ENCODE results near the gene GABRE. TPM values are rescaled to one million over a fixed set of nuclear protein-coding genes. Genes with fewer than 3 reads are reported as not detected.
"Not testable (repeated sequence)": the region's sequence is repeated elsewhere in the genome, so short reads cannot be mapped to it uniquely, and the experiment has no call there.

The GABRE gene
- total and polyA plus RNA-seq, 12 donors: 2.8 to 77.8 (median 34.0) TPM

GRCh38 chrX:151919610-151920009 is 54.9 kb downstream of the GABRE start:
- no peak for TF ChIP-seq CTCF (IDR thresholded peaks at IDR 0.05)
- WGBS, 2 donors: 92 to 98% methylated on average over 10 to 11 of the region's 11 CpGs

GRCh38 chrX:151918736-151919135 is 55.7 kb downstream of the GABRE start:
- H3K9me3 ChIP-seq; DNase-seq; H3K27me3 ChIP-seq; H3K27ac ChIP-seq; H3K36me3 ChIP-seq; ATAC-seq; intact Hi-C loops (cut with DNase I); H3K4me1 ChIP-seq; H3K4me3 ChIP-seq: not testable (repeated sequence)
- 94 to 95% methylated on average over 9 to 17 of the region's 18 CpGs for WGBS, 2 donors

More at GRCh38 chrX:151919610-151920009, 54.9 kb downstream of the GABRE start:
- no peaks in the 10 kb centered on the region for H3K9me3 ChIP-seq
- H3K27me3 ChIP-seq: no peaks in the 10 kb centered on the region
- no peak overlapping the region for H3K27ac ChIP-seq
- H3K36me3 ChIP-seq: no peaks in the 10 kb centered on the region
- H3K4me3 ChIP-seq: no peak overlapping the region
- ATAC-seq (no peak), DNase-seq (no peak)
- intact Hi-C loops (cut with DNase I): no loop called here
- H3K4me1 ChIP-seq: no peaks in the 10 kb centered on the region

DNA sequence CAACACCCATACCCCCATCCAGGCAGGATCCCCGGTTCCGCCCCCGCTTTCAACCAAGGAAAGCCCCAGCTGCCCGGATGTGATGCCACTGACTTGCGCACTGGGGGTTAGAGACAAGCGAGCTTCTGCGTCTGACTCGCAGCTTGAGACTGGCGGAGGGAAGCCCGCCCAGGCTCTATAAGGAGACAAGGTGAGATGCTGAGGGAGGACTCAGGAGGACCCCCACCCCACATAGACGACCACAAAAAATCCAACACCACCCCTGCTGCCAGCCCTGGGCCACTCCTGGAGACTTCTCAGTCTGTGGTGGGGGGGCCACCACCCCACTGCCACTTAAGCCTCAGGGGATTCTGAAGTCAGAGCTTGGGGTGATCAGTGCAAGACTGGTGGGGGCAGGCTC is 61.7 kb downstream of the GABRE start, which contains the start of gene MAGEA4:
TSS of gene MAGEA4 (plus strand) at position 110 of the 400 bp plus-strand sequence. CDS start 10,776 bp downstream, outside the sequence.
- DNase-seq: no peak
- WGBS, 2 donors: 97 to 98% methylated on average over 10 to 11 of the region's 11 CpGs
- no peaks in the 10 kb centered on the region for H3K9me3 ChIP-seq
- H3K4me1 ChIP-seq: no peaks in the 10 kb centered on the region
- no peaks in the 10 kb centered on the region for H3K27me3 ChIP-seq
- ATAC-seq: no peak
- intact Hi-C loops (cut with DNase I): no loop called here
- no peak within 1 kb of the TSS for H3K4me3 ChIP-seq
- H3K36me3 ChIP-seq: no peaks in the 10 kb centered on the region
- TF ChIP-seq CTCF (IDR thresholded peaks at IDR 0.05): no peak
- H3K27ac ChIP-seq: no peak within 1 kb of the TSS

DNA sequence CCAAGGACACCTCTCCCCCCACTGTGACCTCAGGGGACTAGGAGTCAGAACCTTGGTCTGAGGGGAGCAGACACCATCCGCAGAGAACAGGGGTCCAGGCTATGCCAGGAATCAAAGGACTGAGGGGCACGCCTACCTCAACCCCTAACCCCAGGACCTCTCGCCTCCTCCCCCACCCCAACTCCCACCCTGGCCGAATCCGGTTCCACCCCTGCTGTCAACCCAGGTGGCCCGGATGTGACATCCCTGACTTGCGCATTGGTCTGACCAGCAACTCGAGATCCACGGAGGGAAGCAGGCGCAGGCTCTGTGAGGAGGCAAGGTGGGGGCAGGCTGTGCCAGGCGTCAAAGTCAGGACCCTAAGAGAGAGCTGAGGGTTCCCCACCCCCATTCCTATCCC is 62.3 kb downstream of the GABRE start:
- ATAC-seq: no peak

More for the DNA sequence above, 62.3 kb downstream of the GABRE start:
- DNase-seq: no peak
- no peaks in the 10 kb centered on the region for H3K27me3 ChIP-seq
- H3K36me3 ChIP-seq: no peaks in the 10 kb centered on the region
- no peaks in the 10 kb centered on the region for H3K4me1 ChIP-seq
- H3K27ac ChIP-seq: no peak overlapping the region
- 80 to 83% methylated on average over 9 to 11 of the region's 11 CpGs for WGBS, 2 donors
- intact Hi-C loops (cut with DNase I): no loop called here
- no peak overlapping the region for H3K4me3 ChIP-seq
- H3K9me3 ChIP-seq: no peaks in the 10 kb centered on the region
- TF ChIP-seq CTCF (IDR thresholded peaks at IDR 0.05): no peak

All from heart right ventricle (tissue), 16 donors.